ENCODE measurements around the gene SLC12A7.
"Not testable (repeated sequence)": the region's sequence is repeated elsewhere in the genome, so short reads cannot be mapped to it uniquely, and the experiment has no call there.

SLC12A7 gene

DNA sequence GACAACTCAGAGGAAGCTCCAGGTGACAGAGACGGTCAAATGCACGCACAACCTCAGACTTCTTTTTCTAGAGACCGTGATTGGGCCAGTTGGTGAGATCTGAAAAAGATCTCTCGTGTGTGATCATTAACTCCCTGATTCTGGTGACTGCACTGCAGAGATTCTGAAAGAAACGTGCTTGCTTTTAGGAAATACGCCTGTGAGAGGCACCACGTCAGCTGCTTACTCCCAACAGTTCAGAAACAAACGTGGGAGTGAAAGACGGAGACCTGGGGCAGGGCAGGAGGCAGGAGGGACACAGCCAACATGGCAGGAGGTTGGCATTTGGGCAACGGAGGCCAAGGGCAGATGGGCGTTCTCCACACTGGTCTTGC, 15.9 kb downstream of the SLC12A7 start:
- DNase-seq (ENCODE audit: low read depth) = no peak

DNA sequence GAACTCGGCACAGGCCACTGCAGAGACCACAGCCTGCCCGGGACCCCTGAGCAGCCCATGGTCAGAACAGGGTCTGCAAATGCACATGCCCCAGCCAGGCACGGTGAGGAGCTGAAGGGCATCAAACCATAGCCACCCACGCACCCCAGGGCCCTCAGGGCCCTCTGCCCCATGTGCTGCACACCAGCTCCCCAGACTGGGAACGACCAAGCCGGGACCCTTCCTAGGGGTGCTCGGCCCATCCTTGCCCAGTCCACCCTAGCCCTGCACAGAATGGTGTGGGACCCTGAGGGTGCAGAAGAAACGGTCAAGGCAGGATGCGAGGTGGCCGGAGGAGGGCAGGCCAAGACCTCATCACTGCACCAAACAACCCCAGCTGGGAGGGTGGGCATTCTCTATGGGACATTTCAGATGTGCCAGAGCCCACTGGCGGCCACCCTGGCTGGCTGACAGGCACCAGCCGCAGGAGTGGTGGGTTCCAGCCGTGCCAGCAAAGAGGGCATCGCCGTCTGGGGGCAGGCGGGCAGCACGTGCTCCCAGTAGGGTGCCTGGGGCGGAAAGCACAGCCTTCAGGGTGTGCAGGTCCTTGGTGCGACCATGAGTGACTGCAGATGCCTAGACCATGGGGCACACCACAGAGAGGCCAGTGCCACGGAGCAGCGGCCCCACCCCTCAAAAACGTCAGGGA, 16.4 kb downstream of the SLC12A7 start:
- no peak for DNase-seq (ENCODE audit: low read depth)

DNA sequence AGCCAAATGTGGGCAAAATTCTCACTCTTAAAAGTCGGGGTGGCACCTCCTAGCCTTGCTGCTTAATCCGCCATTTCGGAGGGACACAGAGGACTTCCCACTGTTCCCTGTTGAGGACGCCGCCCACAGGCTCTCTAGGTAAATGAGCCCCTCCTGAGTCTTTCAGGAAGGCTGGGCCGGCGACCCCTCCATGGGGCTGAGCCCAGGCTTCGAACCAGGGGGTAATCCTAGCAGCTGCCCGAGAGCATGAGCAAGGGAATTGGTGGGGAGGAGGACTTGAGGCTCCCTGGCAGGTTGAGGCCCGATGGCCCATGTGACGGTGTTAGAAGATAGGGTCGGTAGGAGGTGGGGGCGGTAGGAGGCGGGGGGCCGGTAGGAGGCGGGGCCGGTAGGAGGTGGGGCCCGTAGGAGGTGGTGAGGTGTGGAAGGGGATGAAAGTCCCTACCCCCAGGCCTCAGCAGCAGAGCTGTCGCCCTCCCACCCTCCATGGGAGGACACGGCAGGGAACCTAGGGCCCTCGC, 17.1 kb downstream of the SLC12A7 start:
- no peak for DNase-seq (ENCODE audit: low read depth)

DNA sequence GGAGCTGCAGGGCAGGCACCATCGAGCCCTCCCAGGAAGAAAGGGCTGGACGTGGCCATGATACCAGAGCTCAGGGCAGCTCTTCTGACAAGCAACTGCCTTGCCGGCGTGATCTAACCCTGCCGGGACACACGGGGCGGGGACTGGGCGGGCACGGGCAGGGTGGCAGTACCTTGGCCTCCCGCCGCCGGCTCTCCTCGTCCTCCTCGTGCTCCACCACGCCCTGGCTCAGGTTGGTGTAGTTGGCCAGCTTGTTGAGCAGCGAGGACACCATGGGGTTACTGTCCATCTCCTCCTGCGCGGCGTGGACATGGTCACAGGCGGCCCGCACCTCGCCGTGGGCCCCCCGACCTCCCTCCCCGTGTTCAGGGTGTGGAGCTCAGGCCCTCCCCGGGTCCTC, 18.5 kb downstream of the SLC12A7 start:
- DNase-seq (ENCODE audit: low read depth) = no peak

DNA sequence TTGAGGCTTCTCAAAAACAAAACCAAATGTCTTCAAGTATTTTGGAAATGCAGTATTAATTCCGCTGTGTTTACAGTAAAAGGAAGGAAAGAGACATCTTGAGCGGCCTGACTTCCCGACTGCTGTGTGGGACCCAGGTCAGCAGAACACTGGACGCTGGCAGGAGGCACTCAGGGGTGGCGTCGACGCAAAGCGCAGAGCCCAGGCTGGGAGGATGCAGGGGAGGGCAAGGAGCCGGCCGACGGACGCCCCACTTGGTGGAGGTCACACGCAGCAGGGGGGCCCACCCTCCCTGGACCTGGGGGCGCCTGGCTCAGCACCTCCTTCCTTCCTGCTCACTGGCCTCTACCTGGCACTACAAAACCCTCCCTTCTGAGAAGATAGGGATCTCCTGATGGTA, 19.7 kb downstream of the SLC12A7 start:
- no peak for DNase-seq (ENCODE audit: low read depth)

DNA sequence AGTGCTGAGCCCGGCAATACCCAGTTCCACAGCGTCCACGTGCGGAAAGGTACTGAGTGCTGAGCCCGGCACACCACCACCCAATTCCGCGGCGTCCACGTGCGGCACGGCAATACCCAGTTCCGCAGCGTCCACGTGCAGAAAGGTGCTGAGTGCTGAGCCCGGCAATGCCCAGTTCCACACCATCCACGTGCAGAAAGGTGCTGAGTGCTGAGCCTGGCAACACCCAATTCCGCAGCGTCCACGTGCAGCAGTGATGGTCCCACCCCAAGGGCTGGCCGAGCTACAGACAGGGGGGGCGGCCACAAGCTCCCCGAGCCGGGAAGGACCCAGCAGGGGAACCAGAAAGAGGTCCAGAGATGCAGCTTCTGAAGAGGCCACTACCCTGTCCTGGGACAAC, 20.2 kb downstream of the SLC12A7 start:
- no peak for DNase-seq (ENCODE audit: low read depth)

DNA sequence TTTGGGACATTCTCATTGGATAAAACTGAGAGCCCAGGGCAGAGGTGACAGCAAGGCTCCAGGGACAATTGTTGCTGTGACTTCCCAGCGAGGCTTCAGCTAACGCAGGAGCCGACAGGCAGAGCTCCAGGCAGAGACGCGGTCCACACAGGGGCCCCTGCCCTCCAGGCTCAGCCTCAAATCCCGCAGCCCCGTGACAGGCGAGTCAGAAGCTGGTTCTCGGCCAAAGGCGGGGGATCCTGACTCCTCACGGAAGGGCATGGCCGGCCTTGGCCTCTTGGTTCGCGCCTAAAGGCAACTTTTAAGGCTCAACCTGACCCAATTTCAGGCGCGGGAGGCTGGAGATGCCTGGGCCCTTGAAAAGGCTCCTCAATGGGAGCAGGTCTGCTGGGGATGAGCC, 21.3 kb downstream of the SLC12A7 start:
- DNase-seq (ENCODE audit: low read depth) = no peak

DNA sequence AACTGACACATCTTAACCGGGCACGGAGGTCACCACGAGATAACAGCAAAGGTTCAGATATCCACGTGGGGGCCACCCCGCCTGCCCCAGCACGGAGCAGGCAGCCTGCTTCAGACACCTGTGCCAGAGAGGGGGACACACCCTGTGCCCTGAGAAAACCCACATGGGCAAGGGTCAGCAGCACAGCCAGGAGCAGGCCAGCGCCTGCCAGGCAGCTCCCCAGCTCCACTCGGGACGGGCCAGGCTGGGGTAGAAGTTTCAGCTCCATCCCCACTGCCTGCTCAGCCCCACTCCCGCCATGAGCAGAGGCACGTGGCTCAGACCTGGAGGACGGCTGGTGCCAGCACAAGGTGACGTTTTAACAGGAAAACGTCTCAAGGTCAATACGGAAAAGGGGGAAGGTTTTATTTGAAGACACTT, 22.2 kb downstream of the SLC12A7 start:
- DNase-seq (ENCODE audit: low read depth) = no peak

DNA sequence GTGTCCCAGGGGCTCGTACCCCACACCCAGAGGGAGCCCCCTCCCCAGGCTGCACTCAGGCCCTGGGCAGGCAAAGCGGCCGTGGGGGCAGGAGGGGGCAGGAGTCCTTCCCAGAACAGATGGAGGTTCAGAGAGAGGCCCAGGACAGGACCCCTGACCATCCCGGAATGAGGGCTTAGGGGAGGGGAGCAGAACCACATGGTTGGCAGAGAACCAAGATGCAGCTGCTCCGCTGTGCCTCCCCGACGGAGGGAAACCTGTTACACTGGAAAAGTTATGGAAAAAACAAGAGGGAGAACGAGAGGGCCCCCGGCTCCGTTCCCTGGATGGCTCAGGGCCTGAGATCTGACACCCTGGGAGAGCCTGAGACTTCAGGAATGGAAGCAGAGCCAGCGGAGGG, 22.7 kb downstream of the SLC12A7 start:
- DNase-seq (ENCODE audit: low read depth) = no peak

DNA sequence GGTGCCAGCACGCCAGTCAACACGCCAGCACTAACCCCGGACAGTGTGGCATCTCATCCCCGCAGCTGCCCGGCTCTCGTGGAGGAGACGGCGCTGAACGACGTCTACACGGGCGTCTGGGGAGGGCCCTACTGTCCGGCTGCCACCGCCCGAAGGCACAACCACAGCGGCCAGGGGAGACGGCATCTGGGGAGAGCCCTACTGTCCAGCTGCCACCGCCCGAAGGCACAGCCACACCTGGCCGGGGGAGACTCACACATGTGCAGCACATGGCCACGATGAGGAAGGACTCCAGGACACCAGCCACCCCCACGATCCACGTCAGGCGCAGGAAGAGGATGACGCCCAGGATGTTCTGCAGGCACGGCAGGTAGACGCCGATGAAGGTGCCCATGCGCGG, 23.1 kb downstream of the SLC12A7 start:
- no peak for DNase-seq (ENCODE audit: low read depth)

DNA sequence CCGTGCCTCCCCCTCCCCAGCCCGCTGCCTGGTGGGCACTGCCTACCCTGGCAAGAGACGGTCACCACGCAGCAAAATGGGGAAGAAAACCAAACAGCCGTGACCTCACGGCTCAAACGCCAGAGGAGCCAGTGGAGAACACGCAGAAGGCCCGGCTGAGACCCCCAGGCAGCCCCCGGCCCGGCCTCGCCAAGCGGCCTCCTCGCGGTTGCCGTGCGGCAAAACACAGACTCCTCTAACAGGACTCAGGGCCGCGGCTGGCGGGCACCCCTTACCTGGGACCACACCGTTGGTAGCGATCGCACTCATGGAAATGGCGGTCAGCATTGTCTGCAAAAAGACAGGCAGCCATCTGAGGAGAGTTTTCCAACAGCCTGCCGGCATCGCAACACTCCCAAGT, 23.8 kb downstream of the SLC12A7 start:
- no peak for DNase-seq (ENCODE audit: low read depth)

DNA sequence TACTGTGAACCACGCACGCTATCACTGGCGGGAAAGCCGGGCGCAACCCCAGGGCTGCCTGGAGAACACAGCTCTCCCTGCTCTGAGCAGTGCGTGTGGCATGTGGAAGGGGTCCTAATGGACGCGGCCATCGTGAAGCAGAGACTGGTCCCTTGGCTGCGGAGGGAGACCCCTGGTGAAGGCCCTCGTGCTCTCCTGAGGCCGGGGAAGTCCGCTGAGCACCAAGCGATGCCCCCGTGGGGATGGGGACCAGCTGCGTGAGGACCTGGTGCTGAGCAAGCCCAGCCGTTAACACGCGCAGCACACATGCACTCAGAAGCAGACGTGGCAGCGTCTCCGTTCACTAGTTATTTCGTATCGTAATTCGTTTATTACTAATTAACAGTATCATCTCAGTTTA, 24.4 kb downstream of the SLC12A7 start:
- no peak for DNase-seq (ENCODE audit: low read depth)

DNA sequence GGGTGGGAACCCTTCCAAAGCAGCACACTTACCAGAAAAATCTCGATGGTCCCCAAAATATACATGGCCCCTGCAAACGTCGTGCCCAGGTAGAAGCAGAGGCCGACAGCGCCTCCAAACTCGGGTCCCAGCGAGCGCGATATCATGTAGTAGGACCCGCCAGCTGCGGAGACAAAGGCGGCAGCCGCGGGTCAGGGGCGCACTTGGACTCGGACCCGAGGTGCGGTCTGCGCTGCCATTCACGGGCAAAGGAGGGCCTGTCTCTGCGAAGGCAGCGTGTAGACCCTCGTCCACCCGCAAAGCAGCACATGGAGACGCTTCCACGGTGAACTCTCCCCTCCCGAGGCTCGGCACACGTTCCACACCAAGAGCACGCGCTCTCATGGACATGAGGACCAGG, 25.0 kb downstream of the SLC12A7 start:
- no peak for DNase-seq (ENCODE audit: low read depth)

DNA sequence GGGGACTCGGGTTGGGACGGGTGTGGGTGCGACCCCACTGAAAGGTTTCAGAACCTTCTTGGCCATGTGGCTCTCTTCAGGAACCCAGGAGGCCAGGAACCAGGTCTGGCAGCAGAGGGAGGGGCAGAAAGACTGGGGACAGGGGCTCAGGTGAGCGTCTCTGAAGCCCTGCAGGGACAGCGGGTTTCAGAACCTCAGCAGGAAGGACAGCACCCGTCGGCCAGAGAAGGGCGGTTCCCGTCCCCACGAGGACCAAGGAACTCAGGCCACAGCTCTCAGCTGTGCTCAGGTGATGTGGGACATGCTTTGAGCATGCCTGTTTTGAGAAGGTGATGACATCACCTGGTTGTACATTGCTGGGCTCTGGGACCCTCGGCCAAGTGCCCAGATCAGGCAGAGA, 25.7 kb downstream of the SLC12A7 start:
- DNase-seq (ENCODE audit: low read depth) = no peak

DNA sequence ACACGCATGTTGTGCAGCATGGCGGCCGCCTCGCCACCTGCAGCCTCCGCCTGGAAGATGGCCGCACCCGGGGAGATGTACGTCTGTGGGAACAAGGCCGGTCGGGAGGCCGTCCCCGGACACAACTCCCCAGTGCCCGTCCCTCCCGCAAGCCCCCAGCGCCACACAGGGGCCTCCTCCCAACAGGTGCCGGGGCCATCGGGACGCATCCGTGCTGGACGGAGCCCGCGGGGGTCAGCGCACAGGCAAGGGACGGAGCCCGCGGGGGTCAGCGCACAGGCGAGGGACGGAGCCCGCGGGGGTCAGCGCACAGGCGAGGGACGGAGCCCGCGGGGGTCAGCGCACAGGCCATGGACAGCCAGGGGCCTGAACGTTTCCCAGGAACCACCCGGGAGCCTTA, 26.5 kb downstream of the SLC12A7 start:
- DNase-seq (ENCODE audit: low read depth) = no peak

DNA sequence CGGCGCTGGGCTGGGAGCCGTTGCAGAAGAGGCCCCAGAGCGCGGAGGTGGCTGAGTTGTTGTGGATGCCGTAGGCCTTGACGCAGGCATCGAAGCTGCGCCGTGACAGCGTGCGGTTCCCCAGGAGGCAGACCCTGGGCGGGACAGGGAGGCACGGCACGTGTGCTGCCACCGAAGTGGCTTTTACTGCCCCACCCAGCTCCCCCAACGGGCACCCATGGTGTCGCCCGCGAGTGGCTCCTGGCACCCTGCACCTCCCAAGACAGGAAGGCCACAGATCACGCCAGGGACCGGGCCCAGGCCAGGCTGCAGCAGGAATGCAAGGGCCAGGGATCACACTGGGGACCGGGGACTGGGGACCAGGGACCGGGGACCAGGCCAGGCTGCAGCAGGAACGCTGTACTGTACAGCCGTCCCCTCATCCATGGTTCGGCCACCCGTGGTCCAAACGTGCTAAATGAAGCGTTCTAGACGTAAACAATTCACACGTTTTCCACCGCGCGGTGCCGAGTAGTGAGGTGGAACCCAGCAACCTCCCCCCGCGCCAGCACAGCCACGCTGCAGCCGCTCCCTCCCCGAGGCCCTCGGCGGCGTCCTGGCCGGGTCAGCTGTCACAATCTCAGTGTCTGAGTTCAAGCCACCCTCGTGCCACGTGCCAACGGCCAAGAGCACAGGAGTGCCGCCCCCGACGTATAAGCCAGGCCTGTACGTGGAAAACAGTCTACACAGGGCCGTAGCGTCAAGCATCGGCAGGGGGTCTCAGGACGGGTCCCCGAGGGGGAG, 27.8 kb downstream of the SLC12A7 start:
- DNase-seq (ENCODE audit: low read depth) = no peak

DNA sequence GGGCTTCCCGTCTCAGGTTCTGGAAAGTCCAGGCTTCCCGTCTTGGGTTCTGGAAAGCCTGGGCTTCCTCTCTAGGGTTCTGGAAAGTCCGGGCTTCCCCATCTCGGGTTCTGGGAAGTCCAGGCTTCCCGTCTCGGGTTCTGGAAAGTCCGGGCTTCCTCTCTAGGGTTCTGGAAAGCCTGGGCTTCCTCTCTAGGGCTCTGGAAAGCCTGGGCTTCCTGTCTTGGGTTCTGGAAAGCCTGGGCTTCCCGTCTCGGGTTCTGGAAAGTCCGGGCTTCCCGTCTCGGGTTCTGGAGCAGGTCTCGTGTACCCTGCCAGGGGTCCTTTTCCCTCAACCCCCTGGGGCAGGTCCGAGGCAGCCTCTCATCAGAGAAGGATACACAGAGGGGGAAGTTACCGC, 28.8 kb downstream of the SLC12A7 start:
- DNase-seq (ENCODE audit: low read depth) = not testable (repeated sequence)

DNA sequence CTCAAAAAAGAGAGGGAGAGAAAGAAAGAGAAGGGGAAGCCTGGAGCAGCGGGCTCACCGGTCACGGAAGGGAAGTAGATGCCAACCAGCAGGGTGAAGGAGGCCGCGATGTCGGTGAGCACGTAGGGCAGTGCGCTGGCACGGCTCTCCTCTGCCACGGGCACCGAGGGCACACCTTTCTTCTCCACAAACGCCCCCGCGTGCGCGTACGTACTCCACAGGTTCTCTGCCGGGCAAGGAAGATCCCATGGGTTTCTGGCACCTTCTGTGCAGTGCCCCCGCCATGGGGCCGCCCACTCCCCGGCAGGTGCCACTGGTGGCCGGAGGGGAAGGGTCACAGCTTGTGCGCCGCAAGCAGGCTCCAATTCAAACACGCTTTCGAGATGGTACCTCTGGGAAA, 30.3 kb downstream of the SLC12A7 start:
- no peak for DNase-seq (ENCODE audit: low read depth)

DNA sequence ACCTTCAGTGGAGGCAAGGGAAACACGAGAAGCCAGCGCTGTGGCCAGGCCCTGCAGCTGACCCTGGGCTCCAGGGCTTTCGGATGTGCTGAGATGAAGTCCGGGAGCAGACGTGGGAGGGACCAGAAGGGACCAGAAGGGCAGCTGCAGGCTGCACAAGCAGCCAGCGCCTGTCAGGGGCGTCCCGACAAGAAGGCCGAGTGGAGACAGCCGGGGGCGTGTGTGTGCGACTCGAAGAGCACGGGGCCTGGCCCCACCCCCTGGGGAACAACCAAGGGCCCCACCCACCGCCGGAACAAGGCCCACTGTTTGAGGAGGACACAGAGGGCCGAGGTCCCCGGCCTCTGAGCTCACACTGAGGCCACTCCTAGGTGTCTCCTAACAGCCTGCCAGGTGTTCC, 31.4 kb downstream of the SLC12A7 start:
- no peak for DNase-seq (ENCODE audit: low read depth)

DNA sequence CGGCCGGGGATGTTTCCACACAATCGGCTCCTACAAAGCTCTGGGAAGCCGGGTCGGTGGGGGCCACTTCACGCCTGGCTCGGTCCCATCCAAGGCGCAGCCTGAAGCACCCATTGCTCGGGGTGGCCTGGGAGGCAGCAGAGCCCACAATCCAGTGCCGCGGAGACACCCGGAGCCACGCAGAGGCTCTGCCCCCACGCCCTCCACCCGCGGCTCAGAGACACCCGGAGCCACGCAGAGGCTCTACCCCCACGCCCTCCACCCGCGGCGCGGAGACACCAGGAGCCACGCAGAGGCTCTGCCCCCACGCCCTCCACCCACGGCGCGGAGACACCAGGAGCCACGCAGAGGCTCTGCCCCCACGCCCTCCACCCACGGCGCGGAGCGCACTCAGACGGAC, 31.9 kb downstream of the SLC12A7 start:
- no peak for DNase-seq (ENCODE audit: low read depth)

DNA sequence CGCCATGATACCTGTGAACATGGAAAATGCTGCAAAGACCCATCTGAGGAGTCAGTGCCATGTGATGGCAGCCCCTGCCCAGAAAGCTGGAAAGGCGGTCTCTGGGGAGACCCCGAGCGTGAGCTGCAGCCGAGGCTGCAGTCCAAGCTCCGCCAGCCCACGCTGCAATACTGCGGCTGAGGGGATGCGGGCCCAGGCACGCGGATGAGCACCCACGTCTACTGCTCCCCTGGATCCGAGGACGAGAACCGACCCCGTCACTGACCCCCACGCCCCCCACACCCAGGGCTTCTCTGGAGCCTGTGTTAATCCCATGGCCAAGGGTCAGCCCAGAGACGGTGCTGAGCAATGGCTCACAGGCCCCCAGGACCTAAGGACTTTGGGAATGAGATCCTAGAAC, 32.4 kb downstream of the SLC12A7 start:
- no peak for DNase-seq (ENCODE audit: low read depth)

DNA sequence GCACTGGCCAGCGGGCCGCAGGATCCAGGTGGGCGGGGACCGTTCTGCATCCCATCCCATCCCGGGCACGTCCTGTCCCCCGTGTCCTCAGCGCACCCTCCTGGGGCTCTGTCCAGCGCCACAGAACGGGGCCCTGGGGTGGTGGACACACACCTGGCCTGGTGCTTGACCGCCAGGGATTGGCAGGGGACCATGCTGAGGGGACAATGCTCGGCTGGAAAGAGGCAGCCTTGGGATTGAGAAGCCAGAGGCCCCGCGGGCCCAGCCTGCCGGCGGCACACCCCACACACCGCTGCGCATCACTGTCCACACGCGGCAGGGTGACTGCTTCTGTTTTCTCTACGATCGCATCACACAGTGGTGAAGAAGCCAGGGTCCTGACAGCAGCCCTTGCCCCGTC, 33.0 kb downstream of the SLC12A7 start:
- no peak for DNase-seq (ENCODE audit: low read depth)

DNA sequence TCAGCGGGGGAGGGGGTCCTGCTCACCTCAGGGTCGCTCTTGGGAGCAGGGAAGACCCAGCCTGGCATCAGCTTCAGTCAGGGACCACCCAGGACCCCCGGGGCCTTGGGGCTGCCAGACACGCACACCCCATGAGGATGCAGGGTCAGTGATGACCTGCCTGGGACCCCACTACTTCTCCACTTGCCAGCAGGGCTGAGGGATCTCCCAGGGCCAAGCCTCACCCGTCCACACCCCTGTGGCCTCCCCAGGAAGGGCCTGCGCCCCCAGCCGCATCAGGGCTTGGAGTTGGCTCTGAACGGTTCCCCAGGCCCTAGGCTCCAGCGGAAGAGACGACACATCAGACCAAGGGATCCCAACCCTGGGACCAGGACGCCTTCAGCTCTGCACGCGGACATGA, 33.7 kb downstream of the SLC12A7 start:
- DNase-seq (ENCODE audit: low read depth) = no peak

Data from stimulated activated CD8-positive, alpha-beta memory T cell treated with anti-CD3 and anti-CD28 coated beads, Interleukin-12 subunit alpha, Interleukin-12 subunit beta, amount 100 ng/mL, for 4 hours (primary cell).